Neural progenitor cell (in vitro differentiated cells): ENCODE results near the gene SERF2. TPM values are rescaled to one million over a fixed set of nuclear protein-coding genes. Genes with fewer than 3 reads are reported as not detected.

Source experiments
- DNase-seq: peaks from one replicate; pipeline ENCODE4 v3.0.0-alpha.2; 2016; ENCODE audit warnings: low spot score
- H2AFZ ChIP-seq: fragments of 200-600 bp; sonication (generic); replicated peaks from 2 replicates; pipeline ENCODE4 v1.6.1; 2016; ENCODE audit warnings: antibody characterized with exemption
- H3F3A ChIP-seq: fragments of 200-600 bp; sonication (generic); 2 replicates; pipeline ENCODE4 v1.6.1; 2016; ENCODE audit warnings: antibody characterized with exemption, low read depth
- H3K27ac ChIP-seq: fragments of 200-600 bp; sonication (generic); 2 replicates; pipeline ENCODE4 v1.5.1; 2016; ENCODE audit warnings: mild to moderate bottlenecking
- H3K27me3 ChIP-seq: fragments of 200-600 bp; sonication (generic); 2 replicates; pipeline ENCODE4 v1.6.1; 2016; ENCODE audit warnings: mild to moderate bottlenecking, moderate library complexity
- H3K36me3 ChIP-seq: fragments of 200-600 bp; sonication (generic); 2 replicates; pipeline ENCODE4 v1.5.1; 2016
- H3K4me1 ChIP-seq: fragments of 200-600 bp; sonication (generic); 2 replicates; pipeline ENCODE4 v1.6.1; 2016; ENCODE audit warnings: mixed run types
- H3K4me2 ChIP-seq: fragments of 200-600 bp; sonication (generic); 2 replicates; pipeline ENCODE4 v1.6.1; 2016
- H3K4me3 ChIP-seq: fragments of 200-600 bp; sonication (generic); 2 replicates; pipeline ENCODE4 v1.5.1; 2016
- H3K79me2 ChIP-seq: fragments of 200-600 bp; sonication (generic); 2 replicates; pipeline ENCODE4 v1.6.1; 2016; ENCODE audit warnings: low read depth
- H3K9ac ChIP-seq: fragments of 200-600 bp; sonication (generic); 2 replicates; pipeline ENCODE4 v1.6.1; 2016
- H3K9me3 ChIP-seq: fragments of 200-600 bp; sonication (generic); 2 replicates; pipeline ENCODE4 v1.5.1; 2016; ENCODE audit warnings: low read depth
- H4K20me1 ChIP-seq: fragments of 200-600 bp; sonication (generic); 2 replicates; pipeline ENCODE4 v1.6.1; 2016; ENCODE audit warnings: low read depth
- H3K27ac Mint-ChIP-seq: 3 replicates; pipeline ENCODE4 v1.8.0; 2021; ENCODE audit warnings: mixed read lengths
- H3K27me3 Mint-ChIP-seq: 2 replicates; pipeline ENCODE4 v1.8.0; 2022; ENCODE audit warnings: low read depth, mild to moderate bottlenecking, inconsistent platforms, moderate library complexity, mixed read lengths; ENCODE audit not compliant: insufficient read depth
- H3K36me3 Mint-ChIP-seq: 3 replicates; pipeline ENCODE4 v1.8.0; 2021; ENCODE audit warnings: mixed read lengths
- H3K4me1 Mint-ChIP-seq: 3 replicates; pipeline ENCODE4 v1.8.0; 2021; ENCODE audit warnings: mixed read lengths
- H3K4me3 Mint-ChIP-seq: 3 replicates; pipeline ENCODE4 v1.8.0; 2021; ENCODE audit warnings: mild to moderate bottlenecking, moderate library complexity, mixed read lengths
- H3K9me3 Mint-ChIP-seq: 3 replicates; pipeline ENCODE4 v1.8.0; 2020; ENCODE audit warnings: mixed read lengths
- EZH2 ChIP-seq: fragments of 200-600 bp; sonication (generic); IDR thresholded peaks from 2 replicates; pipeline ENCODE4 v1.6.1; 2017; ENCODE audit warnings: antibody characterized with exemption, mild to moderate bottlenecking, moderate library complexity
- EZH2phosphoT487 ChIP-seq: fragments of 200-600 bp; sonication (generic); IDR thresholded peaks from 2 replicates; pipeline ENCODE4 v1.6.1; 2017; ENCODE audit warnings: antibody characterized with exemption
- total RNA-seq: library from RNA; depleted of rRNA; stranded (reverse); fragments of >200 nt; gene quantifications from 2 replicates; pipeline ENCODE4 v1.2.3, GENCODE V29; 2015; ENCODE audit warnings: low replicate concordance
- TF ChIP-seq, protein P1 (sequence below): fragments of 200-600 bp; sonication (generic); IDR thresholded peaks from 2 replicates; pipeline ENCODE4 v1.5.1; 2017; ENCODE audit warnings: antibody characterized with exemption, mild to moderate bottlenecking

Gene SERF2
- total RNA-seq, 1 donor from 2014 or later, result 249 TPM

DNA sequence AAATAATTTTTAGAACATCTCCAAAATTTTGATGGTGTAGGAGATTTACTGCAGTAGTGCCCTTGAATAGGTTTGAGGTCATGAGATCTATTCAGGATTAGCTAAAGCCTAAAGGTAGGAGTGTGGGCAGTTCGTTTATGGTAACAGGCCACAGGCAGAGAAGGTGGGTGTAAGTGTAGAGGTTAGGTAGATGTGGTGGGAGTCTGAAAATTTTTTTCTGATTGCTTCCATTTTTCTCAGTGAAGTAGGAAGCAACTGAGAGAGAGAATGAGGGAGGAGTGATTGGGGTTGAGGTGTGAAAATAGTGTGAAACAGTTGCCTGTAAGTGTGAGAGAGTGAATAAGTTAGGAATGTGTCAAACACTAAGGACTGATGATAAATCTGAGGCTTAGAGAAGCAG lies 13.1 kb upstream of the SERF2 start:
- H3K9me3 Mint-ChIP-seq, result no peaks in the 10 kb centered on the region
- no peak for TF ChIP-seq EZH2
- DNase-seq, result no peak
- no peaks in the 10 kb centered on the region for H3K4me1 Mint-ChIP-seq
- no peak overlapping the region for H2AFZ ChIP-seq
- H4K20me1 ChIP-seq, result peaks cover 11% of the 10 kb centered on the region
- no peak overlapping the region for H3K4me2 ChIP-seq
- H3K27me3 Mint-ChIP-seq, result peaks cover 7% of the 10 kb centered on the region
- no peak overlapping the region for H3K4me3 ChIP-seq
- H3K4me1 ChIP-seq, result no peaks in the 10 kb centered on the region
- no peaks in the 10 kb centered on the region for H3K36me3 ChIP-seq
- no peak overlapping the region for H3K27ac Mint-ChIP-seq
- H3K4me3 Mint-ChIP-seq, result no peak overlapping the region
- H3K9ac ChIP-seq, result no peak overlapping the region
- peaks cover 35% of the 10 kb centered on the region for H3F3A ChIP-seq
- H3K27me3 ChIP-seq, result peaks cover 19% of the 10 kb centered on the region
- no peaks in the 10 kb centered on the region for H3K9me3 ChIP-seq
- no peak overlapping the region for H3K27ac ChIP-seq
- no peaks in the 10 kb centered on the region for H3K36me3 Mint-ChIP-seq
- no peaks in the 10 kb centered on the region for H3K79me2 ChIP-seq

DNA sequence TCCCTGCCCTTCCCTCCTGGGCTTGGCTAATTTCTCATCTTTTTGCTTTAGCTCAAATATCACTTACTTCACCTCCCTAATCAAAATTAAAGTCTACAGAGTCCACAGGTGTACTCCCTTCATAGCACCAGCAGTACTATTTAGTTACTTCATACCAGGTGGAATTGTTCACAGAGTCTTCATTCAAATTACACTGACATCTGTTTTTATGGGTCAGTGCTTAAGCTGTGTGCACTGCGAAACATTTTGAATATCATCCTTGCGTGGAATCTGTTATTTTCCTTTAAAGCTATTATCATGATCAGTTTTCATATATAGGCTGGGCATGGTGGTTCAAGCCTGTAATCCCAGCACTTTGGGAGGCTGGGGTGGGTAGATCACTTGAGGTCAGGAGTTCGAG lies 2.7 kb upstream of the SERF2 start:
- H3K4me1 ChIP-seq, result peaks cover 9% of the 10 kb centered on the region
- H3K36me3 ChIP-seq, result no peaks in the 10 kb centered on the region
- no peak overlapping the region for H3K9ac ChIP-seq
- no peak for DNase-seq
- no peak overlapping the region for H3K4me2 ChIP-seq
- H2AFZ ChIP-seq, result no peak overlapping the region
- H3K4me3 ChIP-seq, result no peak overlapping the region
- peaks cover 23% of the 10 kb centered on the region for H3K79me2 ChIP-seq
- Mint-ChIP-seq H3K36me3 (peaks cover 10% of the 10 kb centered on the region), H3K27ac (no peak overlapping the region), H3K9me3 (no peaks in the 10 kb centered on the region), H3K27me3 (peaks cover 5% of the 10 kb centered on the region), H3K4me3 (no peak overlapping the region), H3K4me1 (peaks cover 21% of the 10 kb centered on the region)
- H3F3A ChIP-seq, result peaks cover 14% of the 10 kb centered on the region
- no peaks in the 10 kb centered on the region for H3K27me3 ChIP-seq
- no peak overlapping the region for H3K27ac ChIP-seq
- H3K9me3 ChIP-seq, result no peaks in the 10 kb centered on the region
- H4K20me1 ChIP-seq, result peaks cover 16% of the 10 kb centered on the region
- TF ChIP-seq EZH2, result no peak
- TF ChIP-seq, protein P1, sequence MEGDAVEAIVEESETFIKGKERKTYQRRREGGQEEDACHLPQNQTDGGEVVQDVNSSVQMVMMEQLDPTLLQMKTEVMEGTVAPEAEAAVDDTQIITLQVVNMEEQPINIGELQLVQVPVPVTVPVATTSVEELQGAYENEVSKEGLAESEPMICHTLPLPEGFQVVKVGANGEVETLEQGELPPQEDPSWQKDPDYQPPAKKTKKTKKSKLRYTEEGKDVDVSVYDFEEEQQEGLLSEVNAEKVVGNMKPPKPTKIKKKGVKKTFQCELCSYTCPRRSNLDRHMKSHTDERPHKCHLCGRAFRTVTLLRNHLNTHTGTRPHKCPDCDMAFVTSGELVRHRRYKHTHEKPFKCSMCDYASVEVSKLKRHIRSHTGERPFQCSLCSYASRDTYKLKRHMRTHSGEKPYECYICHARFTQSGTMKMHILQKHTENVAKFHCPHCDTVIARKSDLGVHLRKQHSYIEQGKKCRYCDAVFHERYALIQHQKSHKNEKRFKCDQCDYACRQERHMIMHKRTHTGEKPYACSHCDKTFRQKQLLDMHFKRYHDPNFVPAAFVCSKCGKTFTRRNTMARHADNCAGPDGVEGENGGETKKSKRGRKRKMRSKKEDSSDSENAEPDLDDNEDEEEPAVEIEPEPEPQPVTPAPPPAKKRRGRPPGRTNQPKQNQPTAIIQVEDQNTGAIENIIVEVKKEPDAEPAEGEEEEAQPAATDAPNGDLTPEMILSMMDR, result no peak
- TF ChIP-seq EZH2phosphoT487, result no peak

DNA sequence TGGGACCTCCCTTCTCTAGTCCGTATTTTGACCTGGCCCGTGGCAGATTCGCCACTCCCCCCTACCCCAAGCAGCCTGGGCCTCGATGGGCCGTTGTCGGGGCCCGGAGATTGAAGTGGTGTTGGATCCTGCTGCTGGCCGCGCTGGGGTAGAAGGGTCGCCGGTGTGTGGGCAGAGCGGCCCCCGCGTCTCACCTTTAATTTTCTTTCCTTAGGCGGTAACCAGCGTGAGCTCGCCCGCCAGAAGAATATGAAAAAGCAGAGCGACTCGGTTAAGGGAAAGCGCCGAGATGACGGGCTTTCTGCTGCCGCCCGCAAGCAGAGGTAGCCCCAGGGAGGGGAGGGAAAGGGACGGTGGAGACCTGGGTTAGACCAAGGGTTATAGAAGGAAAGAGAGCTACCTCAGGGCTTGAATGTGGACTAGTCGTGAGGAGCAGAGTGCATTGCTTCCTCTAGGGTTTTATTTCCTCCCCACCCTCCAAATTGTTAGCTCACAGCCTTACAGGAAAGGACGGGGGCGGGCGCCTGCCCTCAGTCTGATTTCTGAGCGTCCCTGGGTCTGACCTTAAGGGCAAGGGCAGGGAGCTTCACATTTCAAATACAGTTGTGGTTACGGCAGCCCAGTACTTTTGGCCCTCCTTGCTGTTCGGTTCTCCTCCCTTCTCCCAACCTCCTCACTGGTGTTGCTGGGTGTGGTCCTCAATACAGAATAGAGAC lies 799 bp downstream of the SERF2 start:
- Histone ChIP-seq H3K9me3 (no peaks in the 10 kb centered on the region), H4K20me1 (peaks cover 38% of the 10 kb centered on the region), H3K4me3 (peak overlapping the region; percentile 99), H3K9ac (peak overlapping the region; percentile 79), H3K79me2 (peaks cover 31% of the 10 kb centered on the region), H3K4me2 (peak overlapping the region; percentile 94), H3F3A (peaks cover 34% of the 10 kb centered on the region), H3K27ac (peak overlapping the region; percentile 72), H2AFZ (peak overlapping the region; percentile 37), H3K27me3 (no peaks in the 10 kb centered on the region), H3K4me1 (peaks cover 13% of the 10 kb centered on the region), H3K36me3 (no peaks in the 10 kb centered on the region)
- peaks cover 32% of the 10 kb centered on the region for H3K4me1 Mint-ChIP-seq
- peak overlapping the region; percentile 98 for H3K27ac Mint-ChIP-seq
- H3K27me3 Mint-ChIP-seq, result peaks cover 7% of the 10 kb centered on the region
- H3K4me3 Mint-ChIP-seq, result peak overlapping the region; percentile 98
- peak; percentile 33 for DNase-seq
- H3K9me3 Mint-ChIP-seq, result no peaks in the 10 kb centered on the region
- no peak for TF ChIP-seq EZH2
- TF ChIP-seq, protein P1, result no peak
- peaks cover 30% of the 10 kb centered on the region for H3K36me3 Mint-ChIP-seq

DNA sequence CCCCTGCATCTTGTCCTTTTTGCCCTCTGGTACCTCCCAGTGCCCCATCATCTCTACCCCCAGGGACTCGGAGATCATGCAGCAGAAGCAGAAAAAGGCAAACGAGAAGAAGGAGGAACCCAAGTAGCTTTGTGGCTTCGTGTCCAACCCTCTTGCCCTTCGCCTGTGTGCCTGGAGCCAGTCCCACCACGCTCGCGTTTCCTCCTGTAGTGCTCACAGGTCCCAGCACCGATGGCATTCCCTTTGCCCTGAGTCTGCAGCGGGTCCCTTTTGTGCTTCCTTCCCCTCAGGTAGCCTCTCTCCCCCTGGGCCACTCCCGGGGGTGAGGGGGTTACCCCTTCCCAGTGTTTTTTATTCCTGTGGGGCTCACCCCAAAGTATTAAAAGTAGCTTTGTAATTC lies 1.5 kb downstream of the SERF2 start:
- H3K4me3 Mint-ChIP-seq, result peak overlapping the region; percentile 98
- TF ChIP-seq, protein P1, result no peak
- TF ChIP-seq EZH2phosphoT487 (no peak), EZH2 (no peak)
- H3K9me3 ChIP-seq, result no peaks in the 10 kb centered on the region
- peaks cover 31% of the 10 kb centered on the region for H3K79me2 ChIP-seq
- H3K4me3 ChIP-seq, result peak overlapping the region; percentile 99
- H3K4me1 ChIP-seq, result peaks cover 13% of the 10 kb centered on the region
- H3K9me3 Mint-ChIP-seq, result no peaks in the 10 kb centered on the region
- peaks cover 38% of the 10 kb centered on the region for H3F3A ChIP-seq
- no peaks in the 10 kb centered on the region for H3K27me3 ChIP-seq
- DNase-seq, result no peak
- peaks cover 10% of the 10 kb centered on the region for H3K27me3 Mint-ChIP-seq
- no peaks in the 10 kb centered on the region for H3K36me3 ChIP-seq
- H2AFZ ChIP-seq, result no peak overlapping the region
- H3K27ac Mint-ChIP-seq, result peak overlapping the region; percentile 87
- peaks cover 38% of the 10 kb centered on the region for H4K20me1 ChIP-seq
- H3K4me1 Mint-ChIP-seq, result peaks cover 35% of the 10 kb centered on the region
- H3K9ac ChIP-seq, result no peak overlapping the region
- H3K36me3 Mint-ChIP-seq, result peaks cover 32% of the 10 kb centered on the region
- peak overlapping the region; percentile 94 for H3K4me2 ChIP-seq
- H3K27ac ChIP-seq, result no peak overlapping the region
